ENCODE results near the gene SNX3.

GRCh38 chr6:108164815-108165706 lies 95.8 kb downstream of the SNX3 start:
- no peak for TF ChIP-seq CTCF (IDR thresholded peaks at IDR 0.05)
- no peak for TF ChIP-seq POLR2A (IDR thresholded peaks at IDR 0.05)
- no peak for TF ChIP-seq EP300 (IDR thresholded peaks at IDR 0.05)

Measured in tibial nerve (tissue), 4 donors.